Activated T-cell treated with anti-CD3 and anti-CD28 coated beads, Interleukin-2, amount 50 U/mL, for 1 hour (primary cell): Measurements from ENCODE around the gene ZNF84.

Experiments
- DNase-seq: peaks from one replicate; pipeline ENCODE4 v3.0.0-alpha.2; 2020

ZNF84 gene

DNA sequence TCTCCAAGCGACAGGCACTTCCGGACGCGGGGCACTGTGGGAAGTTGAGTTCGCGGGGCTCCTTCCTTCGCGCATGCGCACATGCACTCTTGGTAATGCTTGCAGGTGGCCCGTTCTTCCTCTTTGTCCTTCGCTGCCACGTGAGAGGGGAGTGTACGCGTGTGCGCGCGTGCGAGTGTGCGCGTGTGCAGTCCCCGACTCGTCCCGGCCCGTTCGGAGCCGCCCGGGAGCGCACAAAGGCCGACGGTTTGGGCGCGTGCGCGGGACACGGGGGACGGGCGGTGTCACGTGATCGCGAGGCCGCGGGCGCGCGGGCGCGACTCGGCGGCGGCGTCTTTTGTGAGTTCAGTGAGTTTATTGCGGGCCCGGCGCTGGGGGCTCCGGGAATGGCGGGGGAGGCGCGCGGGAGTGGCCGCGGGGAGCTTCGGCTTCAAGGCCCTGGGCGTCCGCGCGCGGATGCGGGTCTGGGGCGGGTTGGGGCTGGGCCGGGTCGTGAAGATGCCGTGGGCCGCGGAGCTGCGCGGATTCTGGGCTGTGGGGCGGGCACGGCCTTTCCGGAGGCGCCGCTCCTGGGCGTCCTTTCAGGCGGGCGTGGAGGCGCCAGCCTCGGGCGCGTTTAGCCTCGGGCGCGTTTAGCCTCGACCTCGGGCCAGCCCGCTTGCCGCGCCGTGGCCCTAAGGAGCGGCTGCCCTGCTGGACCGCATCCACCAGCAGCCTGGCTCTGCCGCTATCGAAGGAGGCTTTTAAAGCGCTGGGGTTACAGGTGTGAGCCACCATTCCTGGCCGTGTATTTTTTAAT, at the start of gene ZNF84:
Gene ZNF84, plus strand, starts transcription at position 303 of the 799 bp plus-strand sequence. CDS start 3,959 bp downstream, outside the sequence.
- peak; percentile 95 for DNase-seq

DNA sequence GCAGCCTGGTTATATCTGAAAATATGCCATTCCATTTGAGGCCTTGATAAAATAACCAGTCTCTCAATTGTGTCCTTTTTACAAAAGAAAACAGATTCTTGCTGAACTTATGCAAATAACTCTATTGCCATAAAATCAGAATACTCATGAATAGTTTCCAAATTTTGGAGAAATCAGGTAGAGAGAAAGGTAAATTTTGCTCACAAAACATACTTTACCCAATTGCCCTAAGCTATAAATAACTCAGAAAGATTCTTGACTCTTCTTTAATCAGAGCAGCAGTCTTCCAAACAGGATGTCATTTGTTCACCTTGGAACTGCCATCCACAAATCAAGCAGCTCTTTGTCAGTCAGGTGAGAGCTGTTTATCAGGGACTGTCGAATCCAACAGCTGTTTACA, 38.6 kb upstream of the ZNF84 start:
- no peak for DNase-seq

DNA sequence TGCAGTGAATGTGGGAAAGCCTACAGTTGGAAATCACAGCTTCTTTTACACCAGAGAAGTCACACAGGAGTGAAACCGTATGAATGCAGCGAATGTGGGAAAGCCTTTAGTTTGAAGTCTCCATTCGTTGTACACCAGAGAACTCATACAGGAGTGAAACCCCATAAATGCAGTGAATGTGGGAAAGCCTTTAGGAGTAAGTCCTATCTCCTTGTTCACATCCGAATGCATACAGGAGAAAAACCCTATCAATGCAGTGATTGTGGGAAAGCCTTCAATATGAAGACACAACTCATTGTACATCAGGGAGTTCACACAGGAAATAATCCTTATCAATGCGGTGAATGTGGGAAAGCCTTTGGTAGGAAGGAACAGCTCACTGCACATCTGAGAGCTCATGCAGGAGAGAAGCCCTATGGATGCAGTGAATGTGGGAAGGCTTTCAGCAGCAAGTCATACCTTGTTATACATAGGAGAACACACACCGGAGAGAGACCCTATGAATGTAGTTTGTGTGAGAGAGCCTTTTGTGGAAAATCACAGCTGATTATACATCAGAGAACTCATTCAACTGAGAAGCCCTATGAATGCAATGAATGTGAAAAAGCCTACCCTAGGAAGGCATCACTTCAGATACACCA, 26.5 kb upstream of the ZNF84 start:
- no peak for DNase-seq

DNA sequence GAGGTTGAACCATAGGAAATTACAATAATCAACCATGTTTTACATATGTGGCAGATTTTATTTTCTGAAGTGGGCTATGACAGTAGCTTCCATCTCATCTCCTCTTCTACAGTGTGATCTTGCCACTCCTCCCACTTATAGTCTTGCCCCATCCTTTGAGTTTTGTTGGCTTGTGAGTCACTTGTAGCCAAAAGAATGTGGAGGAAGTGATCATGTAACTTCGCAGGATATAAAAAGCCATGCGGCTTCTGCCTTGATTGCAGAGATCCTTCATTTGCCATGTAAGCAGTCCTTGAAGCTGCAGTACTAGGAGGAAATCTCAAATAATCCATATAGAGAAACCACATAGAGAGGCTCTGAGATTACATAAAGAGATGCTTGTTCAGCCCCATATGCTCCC, 13.7 kb upstream of the ZNF84 start:
- no peak for DNase-seq

DNA sequence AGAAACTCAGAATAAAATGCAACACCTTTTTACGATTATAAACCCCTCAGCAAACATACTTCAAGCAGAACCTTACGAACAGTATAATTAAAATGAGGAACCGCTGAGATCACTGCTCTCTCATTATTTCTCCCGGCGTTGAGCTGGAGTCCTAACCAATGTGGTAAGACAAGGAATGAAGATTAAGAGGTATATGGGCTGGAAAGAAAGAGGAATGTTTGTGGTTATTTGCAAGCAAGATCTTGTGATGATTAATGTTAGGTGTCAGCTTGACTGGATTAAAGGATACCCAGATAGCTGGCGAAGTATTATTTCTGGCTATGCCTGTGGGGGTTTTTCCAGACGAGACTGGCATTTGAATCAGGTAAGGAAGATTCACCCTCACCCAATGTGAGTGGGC, 10.3 kb upstream of the ZNF84 start:
- DNase-seq, result no peak

DNA sequence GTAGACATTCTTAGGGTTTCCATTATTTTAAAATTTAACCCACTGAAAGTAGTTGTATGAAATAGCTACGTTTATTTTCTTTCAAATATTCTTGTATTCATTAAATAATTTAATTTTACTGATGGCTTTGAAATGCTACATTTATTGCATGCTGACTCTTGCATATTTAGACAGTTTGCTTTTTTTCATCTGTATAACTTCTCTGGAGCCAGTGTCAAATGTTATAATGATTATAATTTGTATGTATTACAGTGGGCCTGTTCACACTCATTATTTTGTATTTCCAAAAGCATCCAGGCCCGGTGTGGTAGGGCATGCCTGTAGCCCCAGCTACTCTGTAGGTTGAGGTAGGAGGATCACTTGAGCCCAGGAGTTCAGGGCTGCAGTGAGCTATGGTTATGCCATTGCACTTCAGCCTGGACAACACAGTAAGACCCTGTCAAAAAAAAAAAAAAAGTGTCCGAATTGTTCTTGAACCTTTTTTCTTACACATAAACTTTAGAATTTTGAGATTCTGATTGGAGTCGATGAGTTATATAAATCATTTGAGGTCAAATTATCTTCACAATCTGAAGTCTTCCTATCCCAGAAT, 905 bp downstream of the ZNF84 start:
- DNase-seq, result no peak

DNA sequence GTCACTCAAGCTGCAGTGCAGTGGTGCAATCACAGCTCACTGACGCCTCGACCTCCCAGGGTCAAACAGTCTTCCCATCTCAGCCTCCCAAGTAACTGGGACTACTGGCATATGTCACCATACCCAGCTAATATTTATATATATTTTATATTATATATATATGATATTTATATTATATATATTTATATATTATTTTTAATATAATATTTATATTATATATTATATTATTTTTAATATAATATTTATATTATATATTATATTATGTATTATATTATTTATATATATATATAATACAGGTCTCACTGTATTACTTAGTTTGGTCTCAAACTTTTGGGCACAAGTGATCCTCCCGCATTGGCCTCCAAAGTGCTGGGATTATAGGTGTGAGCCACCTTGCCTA, 9.4 kb downstream of the ZNF84 start:
- DNase-seq, result no peak

DNA sequence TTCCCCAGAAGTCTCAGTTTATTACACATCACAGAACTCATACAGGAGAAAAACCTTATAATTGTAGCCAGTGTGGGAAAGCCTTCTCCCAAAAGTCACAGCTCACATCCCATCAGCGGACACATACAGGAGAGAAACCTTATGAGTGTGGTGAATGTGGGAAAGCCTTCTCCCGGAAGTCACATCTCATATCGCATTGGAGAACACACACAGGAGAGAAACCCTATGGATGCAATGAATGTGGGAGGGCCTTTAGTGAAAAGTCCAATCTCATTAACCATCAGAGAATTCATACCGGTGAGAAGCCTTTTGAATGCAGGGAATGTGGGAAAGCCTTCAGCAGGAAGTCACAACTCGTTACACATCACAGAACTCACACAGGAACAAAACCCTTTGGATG, 20.1 kb downstream of the ZNF84 start:
- no peak for DNase-seq

DNA sequence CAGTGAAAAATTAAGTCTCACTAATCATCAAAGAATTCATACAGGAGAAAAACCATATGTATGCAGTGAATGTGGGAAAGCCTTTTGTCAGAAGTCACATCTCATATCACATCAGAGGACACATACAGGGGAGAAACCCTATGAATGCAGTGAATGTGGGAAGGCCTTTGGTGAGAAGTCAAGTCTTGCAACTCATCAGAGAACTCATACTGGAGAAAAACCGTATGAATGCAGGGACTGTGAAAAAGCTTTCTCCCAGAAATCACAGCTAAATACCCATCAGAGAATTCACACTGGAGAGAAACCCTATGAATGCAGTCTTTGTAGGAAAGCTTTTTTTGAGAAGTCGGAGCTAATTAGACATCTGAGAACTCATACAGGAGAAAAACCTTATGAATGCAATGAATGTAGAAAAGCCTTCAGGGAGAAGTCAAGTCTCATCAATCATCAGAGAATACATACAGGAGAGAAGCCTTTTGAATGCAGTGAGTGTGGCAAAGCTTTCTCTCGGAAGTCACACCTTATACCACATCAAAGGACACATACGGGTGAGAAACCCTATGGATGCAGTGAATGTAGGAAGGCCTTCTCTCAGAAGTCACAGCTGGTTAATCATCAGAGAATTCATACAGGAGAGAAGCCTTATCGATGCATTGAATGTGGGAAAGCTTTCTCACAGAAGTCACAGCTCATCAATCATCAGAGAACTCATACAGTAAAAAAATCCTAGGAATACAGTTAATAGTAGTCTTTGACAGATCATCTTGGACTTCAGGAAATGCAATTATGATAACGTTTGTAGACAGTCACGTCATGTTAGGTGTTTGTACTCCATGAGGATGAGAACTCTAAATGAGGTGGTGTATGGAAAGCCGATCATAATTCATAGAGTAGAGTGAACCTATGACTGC, 21.1 kb downstream of the ZNF84 start:
- no peak for DNase-seq

DNA sequence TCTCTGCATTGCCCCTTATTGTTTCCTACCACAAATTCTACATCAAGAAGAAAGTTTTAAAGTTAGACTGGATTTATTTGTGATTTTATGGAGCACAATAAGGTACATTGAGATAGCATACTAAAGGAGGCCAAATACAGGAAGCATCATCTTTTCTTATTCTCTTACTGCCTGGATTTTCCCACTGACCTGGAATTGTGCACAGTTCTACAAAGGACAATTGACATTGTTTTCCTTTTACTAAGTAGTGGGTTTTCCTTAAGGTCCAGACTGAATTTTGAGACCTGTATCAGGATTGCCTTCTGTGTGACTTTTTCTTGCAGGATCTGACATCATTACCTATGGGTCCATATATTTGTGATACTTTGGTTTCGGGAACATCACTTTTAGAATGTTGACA, 24.6 kb downstream of the ZNF84 start:
- no peak for DNase-seq

DNA sequence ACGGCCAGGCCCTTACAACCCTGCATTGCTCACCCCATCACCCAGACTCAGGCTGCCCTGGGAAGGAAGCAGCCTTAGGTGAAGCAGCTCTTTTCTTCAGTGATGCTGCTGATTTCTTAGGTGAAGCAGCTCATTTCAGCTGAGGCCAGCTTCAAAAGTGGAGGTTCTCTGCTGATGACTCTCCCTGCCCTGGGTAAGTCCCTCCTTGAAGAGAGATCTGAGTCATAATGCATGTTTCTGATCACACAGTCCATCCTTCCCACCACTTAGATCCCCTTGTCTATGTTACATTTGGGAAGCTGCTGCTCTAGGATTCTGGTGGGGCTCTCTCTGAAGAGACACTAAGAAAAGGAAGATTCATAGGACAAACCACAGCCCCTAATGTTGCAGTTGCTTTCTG, 26.2 kb downstream of the ZNF84 start:
- no peak for DNase-seq

DNA sequence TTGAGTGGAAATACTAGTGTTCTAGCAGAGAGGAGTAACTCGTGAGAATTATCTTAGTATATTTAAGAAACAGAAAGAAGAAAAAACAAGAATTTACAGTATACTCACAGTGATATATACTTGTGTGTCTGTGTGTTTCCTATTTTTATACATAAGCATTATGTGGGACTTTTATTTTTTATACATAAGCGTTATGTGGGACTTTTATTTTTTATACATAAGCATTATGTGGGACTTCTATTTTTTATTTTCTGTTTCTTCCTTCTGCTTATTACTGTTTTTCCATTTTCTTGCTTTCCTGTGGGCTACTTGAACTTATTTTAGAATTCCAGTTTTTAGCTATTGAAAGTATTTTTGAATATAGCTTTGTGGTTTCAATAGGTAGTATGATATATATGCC, 36.5 kb downstream of the ZNF84 start:
- no peak for DNase-seq

DNA sequence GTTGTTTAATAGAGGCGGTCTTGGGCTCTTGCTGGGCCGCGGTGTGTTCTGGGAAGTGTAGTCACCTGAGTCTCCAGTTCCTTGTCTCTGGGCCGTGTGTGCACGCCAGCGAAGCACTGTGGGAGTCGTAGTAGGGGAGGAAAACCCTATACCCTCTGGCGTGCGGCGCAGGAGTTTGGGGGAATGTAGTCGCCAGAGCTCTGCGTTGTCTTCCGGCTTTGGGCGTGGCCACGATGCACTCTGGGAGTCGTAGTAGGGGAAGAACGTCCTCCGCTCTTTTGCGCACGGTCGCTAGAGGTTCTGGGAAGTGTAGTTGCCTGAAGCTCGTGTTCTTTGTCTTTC, 42.7 kb downstream of the ZNF84 start:
- DNase-seq, result no peak

DNA sequence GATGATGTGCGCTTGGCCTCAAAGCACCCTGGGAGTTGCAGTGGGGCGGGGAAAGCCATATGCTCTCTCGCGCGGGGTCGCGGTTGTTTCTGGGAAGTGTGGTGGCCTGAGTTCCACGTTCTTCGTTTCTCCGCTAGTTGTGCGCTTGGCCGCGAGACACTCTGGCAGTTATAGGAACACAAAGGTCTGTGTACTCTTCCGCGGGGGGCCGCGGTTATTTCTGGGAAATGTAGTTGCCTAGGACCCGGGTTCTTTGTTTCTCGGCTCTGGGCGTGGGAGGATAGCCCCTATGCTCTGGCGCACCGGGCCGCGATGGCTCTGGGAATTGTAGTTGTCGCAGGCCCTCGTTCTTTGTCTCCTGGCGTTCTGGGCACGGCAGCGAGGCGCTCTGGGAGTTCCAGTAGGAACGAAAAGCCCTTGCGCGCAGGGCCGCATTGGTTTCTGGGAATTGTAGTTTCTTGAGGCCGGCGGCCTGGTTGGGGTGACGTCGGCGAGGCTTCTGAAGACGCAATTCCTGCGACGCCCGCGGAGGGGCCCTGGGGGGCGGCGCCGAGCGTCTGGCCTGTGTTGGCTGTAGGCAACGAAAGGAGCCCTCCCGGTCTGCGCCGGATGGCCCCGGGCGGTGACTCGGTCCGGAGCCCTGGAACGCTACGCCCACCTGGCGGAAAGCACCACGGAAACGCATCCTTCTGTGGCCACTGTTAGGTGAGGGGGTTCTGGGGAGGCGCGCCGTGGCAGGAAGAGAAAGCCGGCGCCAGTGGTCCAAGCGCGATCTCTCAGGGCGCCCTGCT, 43.3 kb downstream of the ZNF84 start, which contains the start of gene ZNF140:
Gene ZNF140, plus strand, starts transcription at position 556 of the 791 bp plus-strand sequence. CDS start 398 bp downstream, outside the sequence.
- peak; percentile 93 for DNase-seq

DNA sequence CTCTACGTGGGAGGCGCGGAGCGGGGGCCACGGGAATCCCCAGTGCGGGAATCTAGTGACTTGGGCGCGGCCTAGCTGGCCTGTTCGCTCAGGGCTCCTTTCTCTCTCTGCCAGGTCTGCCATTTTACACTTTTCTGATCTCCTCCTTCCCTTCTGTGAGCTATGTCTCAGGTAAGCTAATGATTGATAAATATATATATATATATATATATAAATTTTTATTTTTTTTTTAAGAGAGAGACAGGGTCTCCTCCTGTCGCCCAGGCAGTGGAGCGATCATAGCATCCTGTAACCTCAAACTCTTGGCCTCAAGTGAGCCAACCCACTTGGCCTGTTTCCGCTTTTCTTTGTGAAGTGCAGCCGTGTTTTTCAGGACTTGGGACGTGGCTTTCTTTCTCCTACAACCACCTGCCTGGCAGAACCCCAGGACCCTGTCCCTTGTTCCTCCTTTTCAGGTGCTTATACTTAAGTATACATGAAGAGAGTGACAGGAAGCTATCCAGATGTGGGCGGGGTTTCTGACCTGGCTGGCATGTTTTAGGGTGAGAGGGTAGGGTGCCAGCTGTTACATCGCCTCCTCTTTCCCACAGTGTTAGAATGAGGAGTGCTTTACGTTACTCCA, 44.0 kb downstream of the ZNF84 start:
- DNase-seq, result no peak

DNA sequence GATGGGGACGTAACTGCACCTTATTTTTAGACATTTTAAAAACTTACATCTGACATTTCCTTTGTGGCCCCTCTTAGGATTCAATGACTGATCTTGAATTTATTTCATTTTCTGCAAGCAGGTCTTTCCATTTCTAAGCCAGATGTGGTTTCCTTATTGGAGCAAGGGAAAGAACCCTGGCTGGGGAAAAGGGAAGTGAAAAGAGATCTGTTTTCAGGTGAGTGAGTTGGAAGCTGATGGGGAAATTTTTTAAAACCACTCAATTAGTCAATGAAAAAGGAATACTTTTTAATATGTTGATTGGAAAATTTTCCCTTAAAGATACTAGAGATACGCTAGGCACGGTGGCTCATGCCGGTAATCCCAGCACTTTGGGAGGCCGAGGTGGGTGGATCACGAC, 46.0 kb downstream of the ZNF84 start:
- no peak for DNase-seq

DNA sequence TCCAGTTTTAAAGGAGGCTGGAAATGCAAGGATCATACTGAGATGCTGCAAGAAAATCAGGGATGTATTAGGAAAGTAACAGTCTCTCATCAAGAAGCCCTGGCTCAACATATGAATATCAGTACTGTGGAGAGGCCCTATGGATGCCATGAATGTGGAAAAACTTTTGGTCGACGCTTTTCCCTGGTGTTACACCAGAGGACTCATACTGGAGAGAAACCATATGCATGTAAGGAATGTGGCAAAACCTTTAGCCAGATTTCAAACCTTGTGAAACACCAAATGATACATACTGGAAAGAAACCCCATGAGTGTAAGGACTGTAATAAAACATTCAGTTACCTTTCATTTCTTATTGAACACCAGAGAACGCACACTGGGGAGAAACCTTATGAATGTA, 68.3 kb downstream of the ZNF84 start:
- DNase-seq, result no peak

DNA sequence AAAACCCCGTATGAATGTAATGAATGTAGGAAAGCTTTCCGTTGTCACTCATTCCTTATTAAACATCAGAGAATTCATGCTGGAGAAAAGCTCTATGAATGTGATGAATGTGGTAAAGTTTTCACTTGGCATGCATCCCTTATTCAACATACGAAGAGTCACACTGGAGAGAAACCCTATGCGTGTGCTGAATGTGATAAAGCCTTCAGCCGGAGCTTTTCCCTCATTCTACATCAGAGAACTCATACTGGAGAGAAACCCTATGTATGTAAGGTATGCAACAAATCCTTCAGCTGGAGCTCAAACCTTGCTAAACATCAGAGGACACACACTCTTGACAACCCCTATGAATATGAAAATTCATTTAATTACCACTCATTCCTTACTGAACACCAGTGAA, 68.9 kb downstream of the ZNF84 start:
- DNase-seq, result no peak

DNA sequence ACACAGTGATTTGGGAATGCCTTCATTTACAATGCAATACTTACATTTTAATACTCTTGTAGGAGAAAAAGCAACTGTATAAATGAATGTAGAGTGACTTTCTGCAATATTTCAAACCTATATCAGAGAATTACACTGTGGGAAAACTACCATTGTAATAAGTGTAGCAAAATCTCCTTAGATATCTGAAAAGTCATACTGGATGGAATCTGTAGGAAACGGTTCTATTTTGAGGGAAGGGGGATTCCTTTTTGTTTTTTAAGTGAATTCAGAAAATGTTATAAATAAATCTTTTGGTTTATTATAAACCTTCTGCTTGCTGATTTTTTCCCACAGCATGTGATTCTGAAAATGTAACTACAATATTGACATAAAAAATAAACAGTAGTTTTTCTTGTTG, 69.8 kb downstream of the ZNF84 start:
- no peak for DNase-seq

DNA sequence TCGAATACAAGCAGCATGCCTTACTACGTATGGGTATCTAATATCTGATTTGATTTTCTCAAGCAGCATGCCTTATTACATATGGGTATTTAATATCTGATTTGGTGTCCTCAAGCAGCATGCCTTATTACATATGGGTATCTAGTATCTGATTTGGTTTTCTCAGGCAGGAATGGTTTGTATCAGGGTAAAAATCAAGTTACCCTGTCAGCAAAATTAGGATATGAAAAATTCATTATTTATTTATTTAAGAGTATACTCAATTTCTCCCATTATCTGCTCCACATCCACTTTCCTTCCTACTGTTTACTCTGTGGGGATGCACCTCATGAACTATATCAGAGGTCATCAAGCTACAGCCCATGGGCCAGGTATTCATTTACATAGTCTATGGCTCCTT, 70.8 kb downstream of the ZNF84 start:
- no peak for DNase-seq
